Measurements from ENCODE around the gene RCBTB2.

DNA sequence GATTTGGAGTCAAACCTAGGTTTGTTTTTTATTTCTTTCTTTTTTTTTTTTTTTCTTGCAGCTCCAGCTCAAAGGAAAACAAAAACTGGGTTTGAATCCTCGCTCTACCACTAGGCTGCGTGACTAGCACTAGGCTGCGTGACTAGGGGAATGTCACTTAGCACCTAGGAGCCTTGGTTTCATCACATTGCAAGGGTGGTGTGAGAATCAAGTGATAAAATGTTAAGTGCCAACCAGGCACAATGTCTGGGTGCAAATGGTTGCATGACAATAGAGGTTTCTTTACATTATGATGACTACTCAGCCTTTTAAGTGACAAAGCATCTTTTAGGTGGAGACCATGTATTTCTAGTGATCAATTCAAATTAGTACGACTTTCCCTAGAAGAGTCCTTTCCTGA lies 27.9 kb downstream of the RCBTB2 start:
- no peak for TF ChIP-seq POLR2A (IDR thresholded peaks at IDR 0.05)
- TF ChIP-seq, protein P1, sequence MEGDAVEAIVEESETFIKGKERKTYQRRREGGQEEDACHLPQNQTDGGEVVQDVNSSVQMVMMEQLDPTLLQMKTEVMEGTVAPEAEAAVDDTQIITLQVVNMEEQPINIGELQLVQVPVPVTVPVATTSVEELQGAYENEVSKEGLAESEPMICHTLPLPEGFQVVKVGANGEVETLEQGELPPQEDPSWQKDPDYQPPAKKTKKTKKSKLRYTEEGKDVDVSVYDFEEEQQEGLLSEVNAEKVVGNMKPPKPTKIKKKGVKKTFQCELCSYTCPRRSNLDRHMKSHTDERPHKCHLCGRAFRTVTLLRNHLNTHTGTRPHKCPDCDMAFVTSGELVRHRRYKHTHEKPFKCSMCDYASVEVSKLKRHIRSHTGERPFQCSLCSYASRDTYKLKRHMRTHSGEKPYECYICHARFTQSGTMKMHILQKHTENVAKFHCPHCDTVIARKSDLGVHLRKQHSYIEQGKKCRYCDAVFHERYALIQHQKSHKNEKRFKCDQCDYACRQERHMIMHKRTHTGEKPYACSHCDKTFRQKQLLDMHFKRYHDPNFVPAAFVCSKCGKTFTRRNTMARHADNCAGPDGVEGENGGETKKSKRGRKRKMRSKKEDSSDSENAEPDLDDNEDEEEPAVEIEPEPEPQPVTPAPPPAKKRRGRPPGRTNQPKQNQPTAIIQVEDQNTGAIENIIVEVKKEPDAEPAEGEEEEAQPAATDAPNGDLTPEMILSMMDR (IDR thresholded peaks at IDR 0.05), result no peak
- TF ChIP-seq EP300 (IDR thresholded peaks at IDR 0.05), result no peak
- no peak for TF ChIP-seq POLR2AphosphoS5 (IDR thresholded peaks at IDR 0.05)
